ENCODE data around the gene FCAMR. TPM values are rescaled to one million over a fixed set of nuclear protein-coding genes. Genes with fewer than 3 reads are reported as not detected.

Gene FCAMR
- total and polyA plus RNA-seq, 2 experiments from 2014 or later = not detected

DNA sequence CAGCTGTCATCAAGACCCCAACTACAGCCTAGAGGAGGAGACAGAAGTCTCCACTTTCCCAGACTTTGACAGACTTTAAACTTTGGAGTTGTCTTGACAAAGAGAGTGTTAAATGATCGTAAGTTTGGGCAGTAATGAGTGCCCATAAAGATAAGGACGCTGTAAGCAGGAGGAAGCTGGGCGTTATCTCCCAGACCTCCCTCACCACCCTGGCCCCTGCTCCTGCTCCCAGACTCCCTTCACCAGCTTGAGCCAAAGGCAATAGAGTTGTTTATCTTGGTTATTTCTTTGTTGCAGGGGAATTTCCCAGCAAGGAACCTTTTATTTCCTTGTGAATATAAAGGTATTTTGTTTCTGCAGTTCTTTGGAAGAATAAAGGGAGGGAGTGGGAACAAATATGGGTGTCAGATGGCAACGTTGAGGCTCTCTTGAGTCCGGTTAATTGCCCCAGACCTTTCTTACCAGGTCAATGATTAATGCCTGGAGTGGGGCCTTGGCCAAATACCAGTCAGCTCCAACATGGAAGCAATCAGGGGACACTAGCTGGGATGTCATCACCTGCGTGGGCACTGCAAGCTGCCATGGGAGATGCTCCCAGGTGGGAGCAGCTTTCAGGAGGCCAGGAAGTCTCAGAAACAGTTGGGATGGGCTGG lies 28.4 kb downstream of the FCAMR start:
- WGBS, 2 experiments (ENCODE audit: low coverage in 1 of 2, low lambda C conversion rate in 2 of 2, missing lambda C conversion rate in 2 of 2) = 48 to 53% methylated on average over 6 of the region's 6 CpGs
- Histone ChIP-seq H3K4me2 (ENCODE audit: unreplicated experiment) (no peak overlapping the region), H3K9me3 (ENCODE audit: low read depth) (no peaks in the 10 kb centered on the region), H3K36me3 (ENCODE audit: low read depth) (no peaks in the 10 kb centered on the region), H3K79me2 (ENCODE audit: insufficient read depth) (no peaks in the 10 kb centered on the region), H2AFZ (no peak overlapping the region), H3K27me3 (replicated peaks; ENCODE audit: insufficient read depth) (peaks cover 42% of the 10 kb centered on the region), H3F3A (ENCODE audit: insufficient read depth) (no peaks in the 10 kb centered on the region), H4K20me1 (ENCODE audit: insufficient read depth) (no peaks in the 10 kb centered on the region), H3K4me3 (no peak overlapping the region), H3K27ac (no peak overlapping the region), H3K9ac (no peak overlapping the region), H3K9me2 (ENCODE audit: insufficient read depth) (no peaks in the 10 kb centered on the region), H3K4me1 (ENCODE audit: insufficient read depth) (no peaks in the 10 kb centered on the region)
- in situ Hi-C loops (cut with MboI) = no loop called here
- TF ChIP-seq EZH2 (IDR thresholded peaks at IDR 0.05; ENCODE audit: insufficient read depth, poor library complexity, severe bottlenecking) = no peak
- TF ChIP-seq EZH2phosphoT487 (IDR thresholded peaks at IDR 0.05; ENCODE audit: insufficient read depth, low read depth) = no peak
- no peak for DNase-seq

DNA sequence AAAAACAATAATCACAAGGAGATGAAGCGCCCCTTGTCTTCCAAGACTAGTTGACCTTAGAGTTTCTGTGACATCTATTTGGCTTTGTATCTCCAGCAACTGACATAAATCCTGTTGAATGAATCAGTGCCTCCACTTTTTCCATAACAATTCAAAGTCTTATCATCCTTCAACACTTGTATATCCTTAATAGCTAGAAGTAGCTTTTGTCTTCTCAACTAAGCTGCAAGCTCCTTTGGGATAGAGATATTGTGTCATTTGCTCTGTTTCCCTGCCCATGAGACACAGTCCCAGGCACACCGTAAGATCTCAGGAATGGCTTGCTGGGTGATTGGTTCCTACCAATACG lies 29.7 kb downstream of the FCAMR start:
- Histone ChIP-seq H3K9me2 (ENCODE audit: insufficient read depth) (no peaks in the 10 kb centered on the region), H3K27me3 (replicated peaks; ENCODE audit: insufficient read depth) (peaks cover 44% of the 10 kb centered on the region), H3K9me3 (ENCODE audit: low read depth) (no peaks in the 10 kb centered on the region), H3K27ac (no peak overlapping the region), H3K36me3 (ENCODE audit: low read depth) (no peaks in the 10 kb centered on the region), H3F3A (ENCODE audit: insufficient read depth) (no peaks in the 10 kb centered on the region), H3K79me2 (ENCODE audit: insufficient read depth) (no peaks in the 10 kb centered on the region), H2AFZ (no peak overlapping the region), H3K9ac (no peak overlapping the region), H3K4me1 (ENCODE audit: insufficient read depth) (no peaks in the 10 kb centered on the region), H4K20me1 (ENCODE audit: insufficient read depth) (no peaks in the 10 kb centered on the region), H3K4me2 (ENCODE audit: unreplicated experiment) (no peak overlapping the region), H3K4me3 (no peak overlapping the region)
- TF ChIP-seq EZH2 (IDR thresholded peaks at IDR 0.05; ENCODE audit: insufficient read depth, poor library complexity, severe bottlenecking) (no peak), EZH2phosphoT487 (IDR thresholded peaks at IDR 0.05; ENCODE audit: insufficient read depth, low read depth) (no peak)
- in situ Hi-C loops (cut with MboI) = no loop called here
- WGBS, 2 experiments (ENCODE audit: low coverage in 1 of 2, low lambda C conversion rate in 2 of 2, missing lambda C conversion rate in 2 of 2) = 44 to 47% methylated on average over 3 of the region's 3 CpGs
- no peak for DNase-seq

DNA sequence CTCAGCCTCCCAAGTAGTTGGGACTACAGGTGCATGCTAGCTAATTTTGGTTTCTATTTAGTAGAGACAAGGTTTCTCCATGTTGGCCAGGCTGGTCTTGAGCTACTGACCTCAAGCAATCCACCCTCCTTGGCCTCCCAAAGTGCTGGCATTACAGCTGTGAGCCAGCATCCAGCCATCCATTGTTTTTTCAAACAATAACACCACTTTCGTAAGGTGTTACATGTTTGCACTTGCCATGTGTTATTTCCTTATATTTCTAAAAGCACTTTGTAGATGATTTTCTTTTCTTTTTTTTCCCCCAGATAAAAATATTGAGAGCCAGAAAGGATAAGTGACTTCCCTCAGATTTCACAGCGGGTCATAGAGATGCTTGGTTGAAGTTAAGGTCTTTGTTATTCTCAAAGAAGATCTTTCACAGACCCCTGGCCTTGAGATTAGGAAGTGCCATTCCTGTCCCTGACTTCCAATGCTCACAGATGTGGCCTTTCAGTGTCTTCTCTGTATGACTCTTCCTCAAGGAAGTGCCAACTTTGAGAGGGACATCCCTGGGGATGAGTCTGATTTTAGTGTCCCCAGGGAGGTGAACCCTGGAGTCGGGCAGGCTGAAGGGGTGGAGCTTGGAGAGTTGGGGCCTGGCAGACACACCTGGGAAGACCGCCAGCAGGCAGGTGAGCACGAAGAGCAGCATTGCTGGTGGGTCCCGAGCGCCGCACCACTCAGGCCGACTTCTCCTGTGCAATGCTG lies 30.2 kb downstream of the FCAMR start:
- Histone ChIP-seq H3K9me2 (ENCODE audit: insufficient read depth) (no peaks in the 10 kb centered on the region), H3K9me3 (ENCODE audit: low read depth) (no peaks in the 10 kb centered on the region), H3K9ac (no peak overlapping the region), H3K79me2 (ENCODE audit: insufficient read depth) (no peaks in the 10 kb centered on the region), H3K27me3 (replicated peaks; ENCODE audit: insufficient read depth) (peaks cover 40% of the 10 kb centered on the region), H4K20me1 (ENCODE audit: insufficient read depth) (no peaks in the 10 kb centered on the region), H3F3A (ENCODE audit: insufficient read depth) (no peaks in the 10 kb centered on the region), H3K27ac (no peak overlapping the region), H3K4me1 (ENCODE audit: insufficient read depth) (no peaks in the 10 kb centered on the region), H3K36me3 (ENCODE audit: low read depth) (no peaks in the 10 kb centered on the region), H2AFZ (no peak overlapping the region), H3K4me3 (no peak overlapping the region), H3K4me2 (ENCODE audit: unreplicated experiment) (no peak overlapping the region)
- no peak for TF ChIP-seq EZH2 (IDR thresholded peaks at IDR 0.05; ENCODE audit: insufficient read depth, poor library complexity, severe bottlenecking)
- TF ChIP-seq EZH2phosphoT487 (IDR thresholded peaks at IDR 0.05; ENCODE audit: insufficient read depth, low read depth) = no peak
- no peak for DNase-seq
- in situ Hi-C loops (cut with MboI) = no loop called here
- WGBS, 2 experiments (ENCODE audit: low coverage in 1 of 2, low lambda C conversion rate in 2 of 2, missing lambda C conversion rate in 2 of 2) = 80 to 84% methylated on average over 9 of the region's 9 CpGs

DNA sequence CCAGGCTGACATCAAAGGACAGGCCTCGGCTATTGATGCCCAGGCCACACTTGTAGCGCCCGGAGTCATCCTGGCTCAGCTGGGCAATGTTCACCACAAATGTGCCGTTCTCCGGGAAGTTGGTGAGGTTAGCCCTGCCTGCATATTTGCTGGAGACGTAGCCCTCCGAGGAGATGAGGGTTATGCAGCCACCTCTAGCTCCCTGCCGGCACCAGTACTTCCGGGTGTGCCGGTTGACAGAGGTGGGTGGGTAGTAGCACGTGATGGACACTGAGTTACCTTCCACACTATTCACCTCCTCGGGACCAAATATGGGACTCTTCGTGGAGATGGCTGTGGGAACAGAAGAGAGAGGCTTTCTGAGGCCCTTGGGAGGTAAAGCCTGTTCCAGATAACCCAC lies 31.1 kb downstream of the FCAMR start:
- peaks cover 34% of the 10 kb centered on the region for H3K27me3 ChIP-seq (replicated peaks; ENCODE audit: insufficient read depth)

More for the DNA sequence above, 31.1 kb downstream of the FCAMR start:
- H3K9me2 ChIP-seq (ENCODE audit: insufficient read depth) = no peaks in the 10 kb centered on the region
- in situ Hi-C loops (cut with MboI) = no loop called here
- no peak overlapping the region for H3K27ac ChIP-seq
- no peak overlapping the region for H3K4me2 ChIP-seq (ENCODE audit: unreplicated experiment)
- no peaks in the 10 kb centered on the region for H3K9me3 ChIP-seq (ENCODE audit: low read depth)
- H3K79me2 ChIP-seq (ENCODE audit: insufficient read depth) = no peaks in the 10 kb centered on the region
- H3K36me3 ChIP-seq (ENCODE audit: low read depth) = no peaks in the 10 kb centered on the region
- H3K4me3 ChIP-seq = no peak overlapping the region
- DNase-seq = no peak
- H4K20me1 ChIP-seq (ENCODE audit: insufficient read depth) = no peaks in the 10 kb centered on the region
- 69 to 77% methylated on average over 13 of the region's 13 CpGs for WGBS, 2 experiments (ENCODE audit: low coverage in 1 of 2, low lambda C conversion rate in 2 of 2, missing lambda C conversion rate in 2 of 2)
- H2AFZ ChIP-seq = no peak overlapping the region
- TF ChIP-seq EZH2phosphoT487 (IDR thresholded peaks at IDR 0.05; ENCODE audit: insufficient read depth, low read depth) = no peak
- no peak for TF ChIP-seq EZH2 (IDR thresholded peaks at IDR 0.05; ENCODE audit: insufficient read depth, poor library complexity, severe bottlenecking)
- H3K9ac ChIP-seq = no peak overlapping the region
- no peaks in the 10 kb centered on the region for H3F3A ChIP-seq (ENCODE audit: insufficient read depth)
- H3K4me1 ChIP-seq (ENCODE audit: insufficient read depth) = no peaks in the 10 kb centered on the region

All from GM23248 (cell line).